ENCODE data around the gene NLN. TPM values are rescaled to one million over a fixed set of nuclear protein-coding genes. Genes with fewer than 3 reads are reported as not detected.
A peak's percentile ranks its signal among the peaks of the same experiment; 100 is the strongest.

The NLN gene
- polyA plus RNA-seq, 1 donor (not counting 4 experiments of a cell fraction or from before 2014, with no cell fraction given), result 26.1 TPM

GRCh38 chr5:65819905-65820240, 97.9 kb downstream of the NLN start:
- H3K4me2 ChIP-seq (ENCODE audit: control insufficient read depth, extremely low read depth, insufficient read depth, low read depth, low read length), result no peak overlapping the region
- H3K79me2 ChIP-seq (ENCODE audit: control insufficient read depth, insufficient read depth, low read length), result no peaks in the 10 kb centered on the region
- H3K27ac ChIP-seq (ENCODE audit: control insufficient read depth, insufficient read depth, low read length), result no peak overlapping the region
- no peaks in the 10 kb centered on the region for H3K9me3 ChIP-seq (ENCODE audit: control insufficient read depth, low read depth, low read length)
- FAIRE-seq (no peak), DNase-seq (ENCODE audit: low read depth, low spot score) (no peak)
- no peak overlapping the region for H2AFZ ChIP-seq (ENCODE audit: control insufficient read depth, low read length)
- H3K36me3 ChIP-seq (ENCODE audit: control insufficient read depth in 2 of 2, extremely low read depth in 1 of 2, insufficient read depth in 2 of 2, low read length in 2 of 2), result peaks cover 0 to 4% of the 10 kb centered on the region in 2 experiments
- H3K9ac ChIP-seq (ENCODE audit: control insufficient read depth, extremely low read depth, insufficient read depth, low read length), result no peak overlapping the region
- TF ChIP-seq EZH2 (IDR thresholded peaks at IDR 0.05; ENCODE audit: low read length), result no peak
- no peak overlapping the region for H3K4me3 ChIP-seq (ENCODE audit: control insufficient read depth in 2 of 3, extremely low read depth in 1 of 3, insufficient read depth in 2 of 3, low read depth in 1 of 3, low read length in 3 of 3)
- no peaks in the 10 kb centered on the region for H3K27me3 ChIP-seq (ENCODE audit: control insufficient read depth, extremely low read depth, insufficient read depth, low read length)
- H4K20me1 ChIP-seq (ENCODE audit: control insufficient read depth, extremely low read depth, insufficient read depth, low read length), result no peaks in the 10 kb centered on the region
- no peaks in the 10 kb centered on the region for H3K9me1 ChIP-seq (ENCODE audit: control insufficient read depth, extremely low read depth, insufficient read depth, low read length)
- H3K4me1 ChIP-seq (ENCODE audit: control insufficient read depth, extremely low read depth, insufficient read depth, low read length), result peaks cover 13% of the 10 kb centered on the region
- dilution Hi-C loops (cut with MboI; ENCODE audit: extremely low pct_ligation_motif_present, low sequenced_read_pairs), result no loop called here

DNA sequence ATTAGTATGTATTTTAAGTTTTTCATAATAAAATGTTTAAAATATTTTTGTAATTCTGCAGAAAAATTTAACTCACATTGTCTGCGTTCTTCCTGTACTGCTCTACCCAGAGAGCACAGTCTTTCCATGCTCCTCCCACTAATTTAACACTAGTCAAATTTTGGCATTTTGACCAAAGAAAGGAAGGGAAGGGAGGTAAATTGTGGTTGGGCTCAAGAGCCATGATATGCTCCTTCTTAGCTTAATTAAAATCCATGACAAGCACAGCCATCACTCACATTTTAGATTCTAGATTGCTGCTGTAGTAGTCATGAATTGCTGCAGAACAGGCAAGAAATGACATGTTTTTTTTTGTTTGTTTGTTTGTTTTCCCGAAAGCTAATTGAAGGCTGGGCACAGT, 98.4 kb downstream of the NLN start:
- Histone ChIP-seq H3K36me3 (ENCODE audit: control insufficient read depth in 2 of 2, extremely low read depth in 1 of 2, insufficient read depth in 2 of 2, low read length in 2 of 2) (peaks cover 0 to 4% of the 10 kb centered on the region in 2 experiments), H3K9me3 (ENCODE audit: control insufficient read depth, low read depth, low read length) (no peaks in the 10 kb centered on the region), H3K27ac (ENCODE audit: control insufficient read depth, insufficient read depth, low read length) (no peak overlapping the region), H3K4me3 (ENCODE audit: control insufficient read depth in 2 of 3, extremely low read depth in 1 of 3, insufficient read depth in 2 of 3, low read depth in 1 of 3, low read length in 3 of 3) (no peak overlapping the region), H3K4me1 (ENCODE audit: control insufficient read depth, extremely low read depth, insufficient read depth, low read length) (peaks cover 13% of the 10 kb centered on the region), H4K20me1 (ENCODE audit: control insufficient read depth, extremely low read depth, insufficient read depth, low read length) (no peaks in the 10 kb centered on the region), H3K79me2 (ENCODE audit: control insufficient read depth, insufficient read depth, low read length) (no peaks in the 10 kb centered on the region), H3K9ac (ENCODE audit: control insufficient read depth, extremely low read depth, insufficient read depth, low read length) (no peak overlapping the region), H2AFZ (ENCODE audit: control insufficient read depth, low read length) (no peak overlapping the region), H3K27me3 (ENCODE audit: control insufficient read depth, extremely low read depth, insufficient read depth, low read length) (no peaks in the 10 kb centered on the region), H3K9me1 (ENCODE audit: control insufficient read depth, extremely low read depth, insufficient read depth, low read length) (no peaks in the 10 kb centered on the region), H3K4me2 (ENCODE audit: control insufficient read depth, extremely low read depth, insufficient read depth, low read depth, low read length) (no peak overlapping the region)
- FAIRE-seq, result peak; percentile 9
- TF ChIP-seq, protein P1, sequence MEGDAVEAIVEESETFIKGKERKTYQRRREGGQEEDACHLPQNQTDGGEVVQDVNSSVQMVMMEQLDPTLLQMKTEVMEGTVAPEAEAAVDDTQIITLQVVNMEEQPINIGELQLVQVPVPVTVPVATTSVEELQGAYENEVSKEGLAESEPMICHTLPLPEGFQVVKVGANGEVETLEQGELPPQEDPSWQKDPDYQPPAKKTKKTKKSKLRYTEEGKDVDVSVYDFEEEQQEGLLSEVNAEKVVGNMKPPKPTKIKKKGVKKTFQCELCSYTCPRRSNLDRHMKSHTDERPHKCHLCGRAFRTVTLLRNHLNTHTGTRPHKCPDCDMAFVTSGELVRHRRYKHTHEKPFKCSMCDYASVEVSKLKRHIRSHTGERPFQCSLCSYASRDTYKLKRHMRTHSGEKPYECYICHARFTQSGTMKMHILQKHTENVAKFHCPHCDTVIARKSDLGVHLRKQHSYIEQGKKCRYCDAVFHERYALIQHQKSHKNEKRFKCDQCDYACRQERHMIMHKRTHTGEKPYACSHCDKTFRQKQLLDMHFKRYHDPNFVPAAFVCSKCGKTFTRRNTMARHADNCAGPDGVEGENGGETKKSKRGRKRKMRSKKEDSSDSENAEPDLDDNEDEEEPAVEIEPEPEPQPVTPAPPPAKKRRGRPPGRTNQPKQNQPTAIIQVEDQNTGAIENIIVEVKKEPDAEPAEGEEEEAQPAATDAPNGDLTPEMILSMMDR (optimal IDR thresholded peaks at IDR 0.05 in 1 of 3, IDR thresholded peaks at IDR 0.05 in 1 of 3, conservative IDR thresholded peaks at IDR 0.05 in 1 of 3; ENCODE audit: extremely low read depth in 1 of 3, insufficient read depth in 2 of 3, low read length in 3 of 3), result no peak
- TF ChIP-seq EZH2 (IDR thresholded peaks at IDR 0.05; ENCODE audit: low read length), result no peak
- dilution Hi-C loops (cut with MboI; ENCODE audit: extremely low pct_ligation_motif_present, low sequenced_read_pairs), result no loop called here
- DNase-seq (ENCODE audit: low read depth, low spot score), result no peak

- dilution Hi-C loops (cut with MboI; ENCODE audit: extremely low pct_ligation_motif_present, low sequenced_read_pairs), result no loop called here
- Histone ChIP-seq H3K4me2 (ENCODE audit: control insufficient read depth, extremely low read depth, insufficient read depth, low read depth, low read length) (no peak overlapping the region), H3K36me3 (ENCODE audit: control insufficient read depth in 2 of 2, extremely low read depth in 1 of 2, insufficient read depth in 2 of 2, low read length in 2 of 2) (peaks cover 0 to 4% of the 10 kb centered on the region in 2 experiments), H2AFZ (ENCODE audit: control insufficient read depth, low read length) (no peak overlapping the region), H3K27me3 (ENCODE audit: control insufficient read depth, extremely low read depth, insufficient read depth, low read length) (no peaks in the 10 kb centered on the region), H3K9me3 (ENCODE audit: control insufficient read depth, low read depth, low read length) (no peaks in the 10 kb centered on the region), H3K79me2 (ENCODE audit: control insufficient read depth, insufficient read depth, low read length) (no peaks in the 10 kb centered on the region), H3K9me1 (ENCODE audit: control insufficient read depth, extremely low read depth, insufficient read depth, low read length) (no peaks in the 10 kb centered on the region), H3K4me1 (ENCODE audit: control insufficient read depth, extremely low read depth, insufficient read depth, low read length) (peaks cover 13% of the 10 kb centered on the region), H3K4me3 (ENCODE audit: control insufficient read depth in 2 of 3, extremely low read depth in 1 of 3, insufficient read depth in 2 of 3, low read depth in 1 of 3, low read length in 3 of 3) (no peak overlapping the region), H3K27ac (ENCODE audit: control insufficient read depth, insufficient read depth, low read length) (no peak overlapping the region), H4K20me1 (ENCODE audit: control insufficient read depth, extremely low read depth, insufficient read depth, low read length) (no peaks in the 10 kb centered on the region), H3K9ac (ENCODE audit: control insufficient read depth, extremely low read depth, insufficient read depth, low read length) (no peak overlapping the region)
- DNase-seq (ENCODE audit: low read depth, low spot score) (no peak), FAIRE-seq (peak; percentile 13)
- TF ChIP-seq EZH2 (IDR thresholded peaks at IDR 0.05; ENCODE audit: low read length), result no peak
- TF ChIP-seq, protein P1 (optimal IDR thresholded peaks at IDR 0.05 in 1 of 3, IDR thresholded peaks at IDR 0.05 in 1 of 3, conservative IDR thresholded peaks at IDR 0.05 in 1 of 3; ENCODE audit: extremely low read depth in 1 of 3, insufficient read depth in 2 of 3, low read length in 3 of 3), result no peak
These were observed 100.0 kb downstream of the NLN start for GRCh38 chr5:65821966-65822365.
